Measurements from ENCODE around the gene KRT17.

Gene KRT17

DNA sequence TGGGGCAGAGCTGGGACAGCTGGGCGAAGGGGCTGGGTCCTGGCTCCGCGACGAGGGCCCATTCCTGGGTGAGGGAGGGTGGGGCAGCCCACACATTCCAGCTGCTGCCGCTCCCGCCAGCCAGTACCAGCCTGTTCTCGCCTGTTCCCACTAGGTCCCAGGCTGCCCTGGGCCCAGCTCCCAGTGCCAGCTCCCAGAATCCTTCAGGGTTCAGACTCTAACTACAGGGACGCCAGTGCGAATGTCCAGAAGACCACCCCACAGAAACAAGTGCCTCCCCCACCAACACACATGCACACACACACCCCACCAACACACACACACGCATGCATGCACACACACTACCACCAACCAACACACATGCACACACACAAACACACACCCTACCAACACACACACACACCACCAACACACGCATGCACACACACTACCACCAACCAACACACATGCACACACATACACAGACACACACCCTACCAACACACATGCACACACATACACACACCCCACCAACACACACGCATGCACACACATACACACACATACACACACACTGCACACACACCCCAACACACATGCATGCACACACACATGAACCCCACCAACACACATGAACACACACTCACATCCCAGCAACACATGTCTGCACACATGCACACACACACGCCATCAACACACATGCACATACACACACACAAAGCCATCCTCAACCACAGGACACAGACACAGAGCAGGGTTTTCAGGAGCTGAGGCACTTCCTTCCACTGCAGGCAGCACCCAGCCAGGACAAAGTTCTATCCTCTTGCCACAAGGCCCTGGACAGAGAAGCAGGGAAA, 27.5 kb upstream of the KRT17 start:
- H3K18ac ChIP-seq (ENCODE audit: low read length), result peak overlapping the region; percentile 84
- peak overlapping the region; percentile 57 for H2AFZ ChIP-seq (ENCODE audit: low read length)
- H3K9ac ChIP-seq (ENCODE audit: low read depth, low read length, poor library complexity), result peak overlapping the region; percentile 5
- no peaks in the 10 kb centered on the region for H3K79me1 ChIP-seq (ENCODE audit: low read depth, low read length)
- no peak overlapping the region for H4K8ac ChIP-seq (ENCODE audit: low read depth, low read length)
- H3K9me3 ChIP-seq (replicated peaks in 1 of 2; ENCODE audit: control insufficient read depth in 2 of 2, insufficient read depth in 1 of 2, low read depth in 1 of 2, low read length in 2 of 2), result peaks cover 0 to 3% of the 10 kb centered on the region in 2 donors
- 100% methylated on average over 1 of the region's 13 CpGs; no CpG with 5 or more reads in 1 of the 2 donors for WGBS, 2 donors (ENCODE audit: extremely low coverage in 2 of 2, insufficient read length in 2 of 2, insufficient replicate concordance in 1 of 2)
- no peak overlapping the region for H3K14ac ChIP-seq (ENCODE audit: low read length)
- H2BK5ac ChIP-seq (ENCODE audit: low read length), result no peak overlapping the region
- peaks cover 0 to 22% (median 2%) of the 10 kb centered on the region in 3 experiments for H3K27me3 ChIP-seq (ENCODE audit: control insufficient read depth in 3 of 3, insufficient read depth in 3 of 3, low read depth in 1 of 3, low read length in 3 of 3)
- H2BK15ac ChIP-seq (ENCODE audit: low read length), result peak overlapping the region; percentile 96
- no peak overlapping the region for H2BK120ac ChIP-seq (ENCODE audit: low read depth, low read length)
- DNase-seq (ENCODE audit: low spot score), result no peak
- peaks cover 3 to 21% of the 10 kb centered on the region in 2 donors for H3K4me1 ChIP-seq (ENCODE audit: control insufficient read depth in 2 of 2, insufficient read depth in 1 of 2, low read depth in 1 of 2, low read length in 2 of 2)
- no peak overlapping the region for H3K4me2 ChIP-seq (ENCODE audit: insufficient read depth, low read length, poor library complexity, severe bottlenecking)
- peak overlapping the region; percentile 73 for H2BK12ac ChIP-seq (ENCODE audit: low read length)
- H3K36me3 ChIP-seq (replicated peaks in 1 of 2; ENCODE audit: control insufficient read depth in 2 of 2, insufficient read depth in 2 of 2, low read length in 2 of 2), result no peaks in the 10 kb centered on the region
- H2AK5ac ChIP-seq (ENCODE audit: low read depth, low read length), result peak overlapping the region; percentile 53
- H4K91ac ChIP-seq (ENCODE audit: low read depth, low read length, poor library complexity), result peak overlapping the region; percentile 0
- H3K23ac ChIP-seq (ENCODE audit: low read depth, low read length, poor library complexity), result peak overlapping the region; percentile 60
- peak overlapping the region; percentile 76 for H3K4ac ChIP-seq (ENCODE audit: low read length)
- peak overlapping the region in 1 of 2 donors; percentile 65 for H3K4me3 ChIP-seq (ENCODE audit: low read length in 2 of 2)
- H3K27ac ChIP-seq (replicated peaks; ENCODE audit: low read length), result no peak overlapping the region

DNA sequence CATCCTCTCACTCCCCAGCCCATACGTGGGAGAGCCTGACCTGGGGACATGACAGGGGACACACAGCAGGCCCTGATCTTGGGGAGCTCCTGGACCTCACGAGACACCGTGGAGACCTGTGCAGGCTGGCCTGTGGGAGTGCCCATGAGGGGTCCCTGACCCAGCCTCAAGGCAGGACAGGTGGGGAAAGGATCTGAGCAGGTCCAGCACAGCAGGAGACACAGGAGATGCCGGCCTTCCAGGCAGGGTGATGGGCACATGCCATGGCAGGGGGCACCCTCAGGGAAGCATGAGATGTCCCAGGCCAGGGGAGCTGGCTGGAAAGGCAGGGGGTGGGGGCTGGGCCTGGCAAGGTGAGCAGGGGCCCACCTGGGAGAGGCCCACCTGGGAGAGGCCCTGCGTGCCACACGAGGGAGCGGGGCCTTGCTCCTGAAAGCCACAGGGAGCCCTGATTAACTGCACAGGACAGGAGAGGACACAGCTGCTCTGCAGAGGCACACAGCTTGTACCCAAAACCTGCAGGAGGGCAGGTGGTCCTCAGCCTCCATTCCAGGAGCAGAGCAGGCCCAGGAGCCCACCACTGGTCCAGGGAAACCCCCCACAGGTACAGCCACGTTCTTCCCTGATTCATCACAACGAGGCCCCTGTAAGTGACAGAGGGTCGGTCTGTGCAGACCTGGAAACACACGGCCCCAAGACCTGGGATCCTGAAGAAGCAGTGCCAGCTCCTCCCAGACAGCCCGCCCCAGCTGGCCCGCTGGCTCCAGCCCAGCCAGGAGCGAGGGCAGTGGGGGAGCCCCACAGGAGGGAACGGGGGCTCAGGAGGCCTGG, 26.6 kb upstream of the KRT17 start:
- H3K79me1 ChIP-seq (ENCODE audit: low read depth, low read length), result no peaks in the 10 kb centered on the region

DNA sequence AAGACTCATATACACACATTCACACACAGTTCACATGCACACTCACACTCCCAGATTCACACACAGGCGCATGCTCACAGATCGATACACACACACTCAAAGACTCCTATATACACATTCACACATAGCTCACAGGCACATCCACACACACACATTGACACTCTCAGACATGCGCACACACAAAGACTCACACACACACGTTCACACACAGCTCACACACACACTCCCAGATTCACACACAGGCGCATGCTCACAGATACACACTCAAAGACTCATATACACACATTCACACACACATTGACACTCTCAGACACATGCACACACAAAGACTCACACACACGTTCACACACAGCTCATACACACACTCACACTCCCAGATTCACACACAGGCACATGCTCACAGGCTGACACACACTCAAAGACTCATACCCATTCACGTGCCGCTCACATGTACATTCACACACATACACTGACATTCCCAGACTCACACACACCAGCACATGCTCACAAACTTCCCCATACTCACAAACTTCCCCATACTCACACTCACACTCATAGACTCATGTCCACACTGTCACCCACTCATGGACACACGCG, 25.6 kb upstream of the KRT17 start:
- no peaks in the 10 kb centered on the region for H3K79me1 ChIP-seq (ENCODE audit: low read depth, low read length)
- H2AK5ac ChIP-seq (ENCODE audit: low read depth, low read length), result peak overlapping the region; percentile 53
- peaks cover 0 to 3% of the 10 kb centered on the region in 2 donors for H3K9me3 ChIP-seq (replicated peaks in 1 of 2; ENCODE audit: control insufficient read depth in 2 of 2, insufficient read depth in 1 of 2, low read depth in 1 of 2, low read length in 2 of 2)
- H3K27me3 ChIP-seq (ENCODE audit: control insufficient read depth in 3 of 3, insufficient read depth in 3 of 3, low read depth in 1 of 3, low read length in 3 of 3), result peaks cover 0 to 4% (median 2%) of the 10 kb centered on the region in 3 experiments
- H3K36me3 ChIP-seq (replicated peaks in 1 of 2; ENCODE audit: control insufficient read depth in 2 of 2, insufficient read depth in 2 of 2, low read length in 2 of 2), result no peaks in the 10 kb centered on the region
- DNase-seq (ENCODE audit: low spot score), result no peak
- H2AFZ ChIP-seq (ENCODE audit: low read length), result no peak overlapping the region
- H3K9ac ChIP-seq (ENCODE audit: low read depth, low read length, poor library complexity), result peak overlapping the region; percentile 51
- H4K91ac ChIP-seq (ENCODE audit: low read depth, low read length, poor library complexity), result no peak overlapping the region
- peak overlapping the region; percentile 39 for H3K14ac ChIP-seq (ENCODE audit: low read length)
- peaks cover 3 to 9% of the 10 kb centered on the region in 2 donors for H3K4me1 ChIP-seq (ENCODE audit: control insufficient read depth in 2 of 2, insufficient read depth in 1 of 2, low read depth in 1 of 2, low read length in 2 of 2)
- H4K8ac ChIP-seq (ENCODE audit: low read depth, low read length), result no peak overlapping the region
- H2BK5ac ChIP-seq (ENCODE audit: low read length), result no peak overlapping the region
- no peak overlapping the region for H3K18ac ChIP-seq (ENCODE audit: low read length)
- H3K4me2 ChIP-seq (ENCODE audit: insufficient read depth, low read length, poor library complexity, severe bottlenecking), result no peak overlapping the region
- no peak overlapping the region for H3K4ac ChIP-seq (ENCODE audit: low read length)
- H3K23ac ChIP-seq (ENCODE audit: low read depth, low read length, poor library complexity), result no peak overlapping the region
- no peak overlapping the region for H2BK15ac ChIP-seq (ENCODE audit: low read length)
- H2BK12ac ChIP-seq (ENCODE audit: low read length), result no peak overlapping the region
- no peak overlapping the region for H2BK120ac ChIP-seq (ENCODE audit: low read depth, low read length)
- H3K4me3 ChIP-seq (ENCODE audit: low read length in 2 of 2), result peak overlapping the region in 1 of 2 donors; percentile 34
- WGBS, 2 donors (ENCODE audit: extremely low coverage in 2 of 2, insufficient read length in 2 of 2, insufficient replicate concordance in 1 of 2), result 100% methylated on average over 1 to 2 of the region's 10 CpGs
- H3K27ac ChIP-seq (replicated peaks; ENCODE audit: low read length), result no peak overlapping the region

More for the DNA sequence above, 26.6 kb upstream of the KRT17 start:
- H2AFZ ChIP-seq (ENCODE audit: low read length), result peak overlapping the region; percentile 57
- no peak overlapping the region for H4K91ac ChIP-seq (ENCODE audit: low read depth, low read length, poor library complexity)
- H3K4me2 ChIP-seq (ENCODE audit: insufficient read depth, low read length, poor library complexity, severe bottlenecking), result no peak overlapping the region
- no peak overlapping the region for H2BK5ac ChIP-seq (ENCODE audit: low read length)
- H3K36me3 ChIP-seq (replicated peaks in 1 of 2; ENCODE audit: control insufficient read depth in 2 of 2, insufficient read depth in 2 of 2, low read length in 2 of 2), result no peaks in the 10 kb centered on the region
- no CpG with 5 or more reads among the region's 15 CpGs for WGBS, 2 donors (ENCODE audit: extremely low coverage in 2 of 2, insufficient read length in 2 of 2, insufficient replicate concordance in 1 of 2)
- H3K4me3 ChIP-seq (ENCODE audit: low read length in 2 of 2), result no peak overlapping the region
- H2AK5ac ChIP-seq (ENCODE audit: low read depth, low read length), result peak overlapping the region; percentile 53
- peak overlapping the region; percentile 73 for H3K23ac ChIP-seq (ENCODE audit: low read depth, low read length, poor library complexity)
- H2BK120ac ChIP-seq (ENCODE audit: low read depth, low read length), result peak overlapping the region; percentile 81
- H3K4ac ChIP-seq (ENCODE audit: low read length), result peak overlapping the region; percentile 76
- H3K4me1 ChIP-seq (ENCODE audit: control insufficient read depth in 2 of 2, insufficient read depth in 1 of 2, low read depth in 1 of 2, low read length in 2 of 2), result peaks cover 3 to 17% of the 10 kb centered on the region in 2 donors
- peaks cover 0 to 14% (median 2%) of the 10 kb centered on the region in 3 experiments for H3K27me3 ChIP-seq (ENCODE audit: control insufficient read depth in 3 of 3, insufficient read depth in 3 of 3, low read depth in 1 of 3, low read length in 3 of 3)
- H2BK12ac ChIP-seq (ENCODE audit: low read length), result peak overlapping the region; percentile 89
- H2BK15ac ChIP-seq (ENCODE audit: low read length), result peak overlapping the region; percentile 85
- H3K9me3 ChIP-seq (replicated peaks in 1 of 2; ENCODE audit: control insufficient read depth in 2 of 2, insufficient read depth in 1 of 2, low read depth in 1 of 2, low read length in 2 of 2), result peaks cover 0 to 3% of the 10 kb centered on the region in 2 donors
- peak overlapping the region; percentile 60 for H3K9ac ChIP-seq (ENCODE audit: low read depth, low read length, poor library complexity)
- peak overlapping the region; percentile 84 for H3K18ac ChIP-seq (ENCODE audit: low read length)
- no peak for DNase-seq (ENCODE audit: low spot score)
- no peak overlapping the region for H3K27ac ChIP-seq (replicated peaks; ENCODE audit: low read length)
- H3K14ac ChIP-seq (ENCODE audit: low read length), result peak overlapping the region; percentile 94
- H4K8ac ChIP-seq (ENCODE audit: low read depth, low read length), result no peak overlapping the region
